H9 (cell line): ENCODE data around the gene MRPL57. TPM values are rescaled to one million over a fixed set of nuclear protein-coding genes. Genes with fewer than 3 reads are reported as not detected.

Experiments used
- DNase-seq: peaks from one replicate; pipeline ENCODE4 v3.0.0-alpha.2; 2017
- H2AFZ ChIP-seq: one replicate; pipeline ENCODE4 v1.6.1; 2013; ENCODE audit warnings: mild to moderate bottlenecking, low read length, control low read depth, moderate library complexity
- H2AK5ac ChIP-seq: 2 replicates; pipeline ENCODE4 v1.6.1; 2013; ENCODE audit warnings: low read length, control low read depth, mixed read lengths; ENCODE audit not compliant: insufficient read length
- H2BK120ac ChIP-seq: one replicate; pipeline ENCODE4 v1.6.1; 2013; ENCODE audit warnings: low read depth, mild to moderate bottlenecking, low read length, control low read depth, inconsistent platforms; ENCODE audit not compliant: poor library complexity, severe bottlenecking
- H2BK12ac ChIP-seq: 2 replicates; pipeline ENCODE4 v1.6.1; 2013; ENCODE audit warnings: low read length, control low read depth, mixed read lengths, low read depth; ENCODE audit not compliant: insufficient read length
- H2BK15ac ChIP-seq: 2 replicates; pipeline ENCODE4 v1.6.1; 2013; ENCODE audit warnings: low read depth, low read length, control low read depth
- H2BK20ac ChIP-seq: one replicate; pipeline ENCODE4 v1.6.1; 2013; ENCODE audit warnings: low read depth, mild to moderate bottlenecking, low read length, control low read depth, inconsistent platforms; ENCODE audit not compliant: poor library complexity, severe bottlenecking
- H2BK5ac ChIP-seq: 2 replicates; pipeline ENCODE4 v1.6.1; 2013; ENCODE audit warnings: low read length, control low read depth, mixed read lengths; ENCODE audit not compliant: insufficient read length
- H3K14ac ChIP-seq: 2 replicates; pipeline ENCODE4 v1.6.1; 2013; ENCODE audit warnings: low read length, control low read depth; ENCODE audit not compliant: insufficient read depth
- H3K18ac ChIP-seq: 2 replicates; pipeline ENCODE4 v1.6.1; 2013; ENCODE audit warnings: low read depth, mild to moderate bottlenecking, mixed read lengths, low read length, control low read depth; ENCODE audit not compliant: insufficient read length
- H3K23ac ChIP-seq: 2 replicates; pipeline ENCODE4 v1.6.1; 2013; ENCODE audit warnings: low read length, control low read depth, mixed read lengths, low read depth; ENCODE audit not compliant: insufficient read length
- H3K23me2 ChIP-seq: 2 replicates; pipeline ENCODE4 v1.6.1; 2013; ENCODE audit warnings: low read depth, mild to moderate bottlenecking, mixed read lengths, low read length, control low read depth; ENCODE audit not compliant: insufficient read length, poor library complexity, severe bottlenecking
- H3K27ac ChIP-seq: 2 replicates; pipeline ENCODE4 v1.5.1; 2013; ENCODE audit warnings: low read length, control low read depth, mixed read lengths, low read depth; ENCODE audit not compliant: insufficient read length
- H3K27me3 ChIP-seq: 2 replicates; pipeline ENCODE4 v1.6.1; 2013; ENCODE audit warnings: low read length, control low read depth, inconsistent platforms; ENCODE audit not compliant: insufficient read depth
- H3K4ac ChIP-seq: 2 replicates; pipeline ENCODE4 v1.6.1; 2013; ENCODE audit warnings: low read depth, mild to moderate bottlenecking, control low read depth, inconsistent platforms, low read length, moderate library complexity
- H3K4me1 ChIP-seq: 2 replicates; pipeline ENCODE4 v1.6.1; 2013; ENCODE audit warnings: low read length, control low read depth, inconsistent platforms; ENCODE audit not compliant: insufficient read depth
- H3K4me2 ChIP-seq: 2 replicates; pipeline ENCODE4 v1.6.1; 2013; ENCODE audit warnings: low read length, control low read depth, mixed read lengths; ENCODE audit not compliant: insufficient read length, insufficient read depth
- H3K56ac ChIP-seq: 2 replicates; pipeline ENCODE4 v1.6.1; 2013; ENCODE audit warnings: low read depth, mild to moderate bottlenecking, mixed read lengths, low read length, control low read depth; ENCODE audit not compliant: insufficient read length
- H3K79me1 ChIP-seq: 2 replicates; pipeline ENCODE4 v1.6.1; 2013; ENCODE audit warnings: low read depth, mild to moderate bottlenecking, moderate library complexity, low read length, control low read depth, inconsistent platforms; ENCODE audit not compliant: insufficient read depth, poor library complexity, severe bottlenecking
- H3K79me2 ChIP-seq: 2 replicates; pipeline ENCODE4 v1.6.1; 2013; ENCODE audit warnings: low read length, control low read depth, inconsistent platforms; ENCODE audit not compliant: insufficient read depth
- H3K9ac ChIP-seq: 2 replicates; pipeline ENCODE4 v1.6.1; 2013; ENCODE audit warnings: low read length, control low read depth, mixed read lengths; ENCODE audit not compliant: insufficient read length; ENCODE audit errors: extremely low read depth
- H3K9me3 ChIP-seq: one replicate; pipeline ENCODE4 v1.6.1; 2013; ENCODE audit warnings: low read depth, low read length, inconsistent platforms; ENCODE audit not compliant: control insufficient read depth
- H3T11ph ChIP-seq: one replicate; pipeline ENCODE4 v1.6.1; 2013; ENCODE audit warnings: mild to moderate bottlenecking, low read length, control low read depth, inconsistent platforms
- H4K20me1 ChIP-seq: one replicate; pipeline ENCODE4 v1.6.1; 2013; ENCODE audit not compliant: control insufficient read depth, insufficient read length, insufficient read depth
- H4K5ac ChIP-seq: 2 replicates; pipeline ENCODE4 v1.6.1; 2013; ENCODE audit warnings: low read depth, mild to moderate bottlenecking, mixed read lengths, low read length, control low read depth; ENCODE audit not compliant: insufficient read length
- H4K8ac ChIP-seq: replicated peaks from 2 replicates; pipeline ENCODE4 v1.6.1; 2013; ENCODE audit warnings: low read length, control low read depth, mixed read lengths, low read depth; ENCODE audit not compliant: insufficient read length
- H4K91ac ChIP-seq: 2 replicates; pipeline ENCODE4 v1.6.1; 2013; ENCODE audit warnings: low read depth, mild to moderate bottlenecking, moderate library complexity, mixed read lengths, low read length, control low read depth; ENCODE audit not compliant: insufficient read length
- H3K27ac Mint-ChIP-seq, 3 experiments: 2 replicates in 2 of 3; 3 replicates in 1 of 3; pipeline ENCODE4 v1.8.0; 2020 to 2021; ENCODE audit warnings: mixed read lengths in 3 of 3, mild to moderate bottlenecking in 1 of 3, moderate library complexity in 1 of 3
- H3K27me3 Mint-ChIP-seq: 2 replicates; pipeline ENCODE4 v1.8.0; 2021; ENCODE audit warnings: low read depth, mild to moderate bottlenecking, moderate library complexity, mixed read lengths
- H3K36me3 Mint-ChIP-seq, 3 experiments: 2 replicates in 2 of 3; 3 replicates in 1 of 3; pipeline ENCODE4 v1.8.0; 2020 to 2021; ENCODE audit warnings: low read depth in 3 of 3, mixed read lengths in 3 of 3; ENCODE audit not compliant: insufficient read depth in 1 of 3
- H3K4me1 Mint-ChIP-seq, 2 experiments: 2 replicates each; pipeline ENCODE4 v1.8.0; 2020; ENCODE audit warnings: mixed read lengths in 2 of 2
- H3K4me3 Mint-ChIP-seq, 2 experiments: 2 replicates in 1 of 2; 3 replicates in 1 of 2; pipeline ENCODE4 v1.8.0; 2020 to 2021; ENCODE audit warnings: mild to moderate bottlenecking in 2 of 2, mixed read lengths in 2 of 2, moderate library complexity in 1 of 2
- H3K9me3 Mint-ChIP-seq, 2 experiments: 2 replicates in 1 of 2; 3 replicates in 1 of 2; pipeline ENCODE4 v1.8.0; 2020; ENCODE audit warnings: mild to moderate bottlenecking in 2 of 2, mixed read lengths in 2 of 2, moderate library complexity in 1 of 2
- CTCF ChIP-seq: fragments of 200-600 bp; sonication (generic); conservative IDR thresholded peaks from 3 replicates; pipeline ENCODE4 v1.8.0; 2021; ENCODE audit warnings: antibody characterized with exemption, mild to moderate bottlenecking
- WGBS: extraction: QIAGEN DNeasy Blood & Tissue Kit; methylation state at CpG from one replicate; pipeline ENCODE4 v1.1.7; 2013; ENCODE audit warnings: missing lambda C conversion rate, low lambda C conversion rate, mixed read lengths; ENCODE audit not compliant: insufficient read length; ENCODE audit errors: extremely low coverage; 5-methylcytosine and 5-hydroxymethylcytosine counted together
- total RNA-seq: library from RNA; stranded (reverse); gene quantifications from 2 replicates; pipeline ENCODE4 v1.2.1, GENCODE V29; 2021

The MRPL57 gene
- total RNA-seq, 1 experiment from 2014 or later: 33.2 TPM

DNA sequence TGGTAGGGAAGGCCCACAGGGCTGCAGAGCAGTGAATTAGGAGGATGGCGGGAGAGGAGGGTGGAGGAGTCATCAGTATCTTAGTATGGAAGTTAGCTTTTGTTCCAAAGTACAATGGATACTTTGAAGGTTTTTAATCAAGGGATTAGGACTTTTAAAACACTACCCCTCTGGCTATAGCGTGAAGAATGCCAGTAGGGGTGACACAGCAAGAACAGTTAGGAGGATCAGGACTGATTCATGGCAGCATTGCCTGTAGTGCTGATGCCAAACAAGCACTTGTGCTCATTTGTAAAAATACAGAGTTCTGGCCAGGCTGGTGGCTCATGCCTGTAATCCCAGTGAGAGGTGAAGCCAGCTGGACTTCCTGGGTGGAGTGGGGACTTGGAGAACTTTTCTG is 46.3 kb upstream of the MRPL57 start:
- Histone ChIP-seq H4K8ac (no peak overlapping the region), H3K4me1 (no peaks in the 10 kb centered on the region; the same call in 1 of the 2 replicates), H3K18ac (no peak overlapping the region), H3K9me3 (no peaks in the 10 kb centered on the region), H3K23ac (no peak overlapping the region), H4K91ac (no peak overlapping the region), H3K56ac (no peak overlapping the region), H2BK120ac (no peak overlapping the region), H2BK5ac (no peak overlapping the region), H3K4ac (no peak overlapping the region), H4K20me1 (no peaks in the 10 kb centered on the region), H4K5ac (no peak overlapping the region), H3K27ac (no peak overlapping the region), H3K9ac (no peak overlapping the region), H3K14ac (no peak overlapping the region), H2BK15ac (no peak overlapping the region), H2BK20ac (no peak overlapping the region), H3K79me2 (no peaks in the 10 kb centered on the region), H2AK5ac (no peak overlapping the region), H2BK12ac (no peak overlapping the region), H3K27me3 (no peaks in the 10 kb centered on the region), H2AFZ (no peak overlapping the region), H3K23me2 (no peaks in the 10 kb centered on the region), H3T11ph (no peak overlapping the region), H3K4me2 (no peak overlapping the region), H3K79me1 (no peaks in the 10 kb centered on the region)
- Mint-ChIP-seq H3K4me1 (peaks cover 20 to 24% of the 10 kb centered on the region in 2 experiments), H3K9me3 (peaks cover 5% of the 10 kb centered on the region in 2 experiments; a peak in 4 of 5 replicates), H3K27me3 (no peaks in the 10 kb centered on the region), H3K27ac (peak overlapping the region in 2 of 3 experiments; percentile 47 to 55; a peak in 5 of 7 replicates), H3K36me3 (peaks cover 4 to 5% (median 5%) of the 10 kb centered on the region in 3 experiments; a peak in 5 of 7 replicates), H3K4me3 (no peak overlapping the region; a peak in 1 of 5 replicates)
- TF ChIP-seq CTCF: no peak
- WGBS: no CpG with 5 or more reads among the region's 2 CpGs
- no peak for DNase-seq
